Activated naive CD8-positive, alpha-beta T cell treated with anti-CD3 and anti-CD28 coated beads, Interleukin-2, amount 10 ng/mL, durations not matched to agents 7 days and 5 days (primary cell): ENCODE data around the gene SDHAF4. TPM values are rescaled to one million over a fixed set of nuclear protein-coding genes. Genes with fewer than 3 reads are reported as not detected.

ENCODE experiments used
- total RNA-seq, 2 experiments: library from RNA; stranded (reverse); gene quantifications; one replicate each; pipeline ENCODE4 v1.2.3, GENCODE V29; 2021

The SDHAF4 gene
- total RNA-seq, 2 experiments from 2014 or later, result 13.9 to 15.9 TPM

Other genes starting within 250 kb of the SDHAF4 start
- 1 to 10 TPM; 7.5 to 7.9 TPM for gene FAM135A, start 153.4 kb upstream of the SDHAF4 start, total RNA-seq
- 10 to 100 TPM; 39.7 to 40.2 TPM for gene SMAP1, start 101.0 kb downstream of the SDHAF4 start, total RNA-seq